Measurements from ENCODE around the gene FXYD5. TPM values are rescaled to one million over a fixed set of nuclear protein-coding genes. Genes with fewer than 3 reads are reported as not detected.

The FXYD5 gene
- total RNA-seq, 1 experiment from 2014 or later, result 12.7 TPM

- ChIA-PET CTCF (no interaction called here), POLR2A (ENCODE audit: low non-redundant PET) (no interaction called here)
- intact Hi-C loops (cut with micrococcal nuclease; ENCODE audit: unreplicated experiment), result no loop called here
- TF ChIP-seq EZH2 (IDR thresholded peaks at IDR 0.05; ENCODE audit: borderline replicate concordance, low read depth, low read length, poor library complexity, severe bottlenecking) (no peak), CTCF (conservative IDR thresholded peaks at IDR 0.05; ENCODE audit: low read depth, low read length) (no peak)
- Histone ChIP-seq H3K4me1 (ENCODE audit: insufficient read depth, low read length, poor library complexity, severe bottlenecking) (peaks cover 6% of the 10 kb centered on the region), H3K27me3 (replicated peaks; ENCODE audit: insufficient read depth, low read depth, low read length, poor library complexity) (no peaks in the 10 kb centered on the region), H3K4me3 (ENCODE audit: low read depth, low read length, poor library complexity, severe bottlenecking) (no peak overlapping the region), H3K9me3 (ENCODE audit: low read depth, low read length, poor library complexity, severe bottlenecking) (no peaks in the 10 kb centered on the region), H3K36me3 (ENCODE audit: insufficient read depth, low read length, poor library complexity, severe bottlenecking) (no peaks in the 10 kb centered on the region), H3K27ac (ENCODE audit: low read depth, low read length, poor library complexity, severe bottlenecking) (no peak overlapping the region)
- BruUV-seq (replicated peaks), result no TSS peak
- no peak for DNase-seq (ENCODE audit: low spot score)
These were observed 60.4 kb downstream of the FXYD5 start for GRCh38 chr19:35214766-35215422.

- no TSS peak for BruUV-seq (replicated peaks)
- no peak overlapping the region for H3K4me3 ChIP-seq (ENCODE audit: low read depth, low read length, poor library complexity, severe bottlenecking)
- intact Hi-C loops (cut with micrococcal nuclease; ENCODE audit: unreplicated experiment), result no loop called here
- H3K27me3 ChIP-seq (replicated peaks; ENCODE audit: insufficient read depth, low read depth, low read length, poor library complexity), result no peaks in the 10 kb centered on the region
- peaks cover 6% of the 10 kb centered on the region for H3K4me1 ChIP-seq (ENCODE audit: insufficient read depth, low read length, poor library complexity, severe bottlenecking)
- TF ChIP-seq CTCF (conservative IDR thresholded peaks at IDR 0.05; ENCODE audit: low read depth, low read length) (no peak), EZH2 (IDR thresholded peaks at IDR 0.05; ENCODE audit: borderline replicate concordance, low read depth, low read length, poor library complexity, severe bottlenecking) (no peak)
- ChIA-PET CTCF (no interaction called here), POLR2A (ENCODE audit: low non-redundant PET) (no interaction called here)
- H3K36me3 ChIP-seq (ENCODE audit: insufficient read depth, low read length, poor library complexity, severe bottlenecking), result no peaks in the 10 kb centered on the region
- H3K27ac ChIP-seq (ENCODE audit: low read depth, low read length, poor library complexity, severe bottlenecking), result no peak overlapping the region
- no peaks in the 10 kb centered on the region for H3K9me3 ChIP-seq (ENCODE audit: low read depth, low read length, poor library complexity, severe bottlenecking)
- DNase-seq (ENCODE audit: low spot score), result no peak
These were observed 61.7 kb downstream of the FXYD5 start for GRCh38 chr19:35216016-35216832.

- POLR2A ChIA-PET (ENCODE audit: low non-redundant PET), result no interaction called here
- Histone ChIP-seq H3K27me3 (replicated peaks; ENCODE audit: insufficient read depth, low read depth, low read length, poor library complexity) (no peaks in the 10 kb centered on the region), H3K4me3 (ENCODE audit: low read depth, low read length, poor library complexity, severe bottlenecking) (no peak overlapping the region), H3K27ac (ENCODE audit: low read depth, low read length, poor library complexity, severe bottlenecking) (no peak overlapping the region), H3K9me3 (ENCODE audit: low read depth, low read length, poor library complexity, severe bottlenecking) (no peaks in the 10 kb centered on the region), H3K36me3 (ENCODE audit: insufficient read depth, low read length, poor library complexity, severe bottlenecking) (no peaks in the 10 kb centered on the region), H3K4me1 (ENCODE audit: insufficient read depth, low read length, poor library complexity, severe bottlenecking) (peaks cover 6% of the 10 kb centered on the region)
- DNase-seq (ENCODE audit: low spot score), result no peak
- no TSS peak for BruUV-seq (replicated peaks)
- CTCF ChIA-PET, result no interaction called here
- TF ChIP-seq EZH2 (IDR thresholded peaks at IDR 0.05; ENCODE audit: borderline replicate concordance, low read depth, low read length, poor library complexity, severe bottlenecking) (no peak), CTCF (conservative IDR thresholded peaks at IDR 0.05; ENCODE audit: low read depth, low read length) (no peak)
- intact Hi-C loops (cut with micrococcal nuclease; ENCODE audit: unreplicated experiment), result no loop called here
These were observed 62.5 kb downstream of the FXYD5 start for GRCh38 chr19:35216833-35217648.

Data from A673 (cell line).